GM18520 (cell line): ENCODE data around the gene IGFBP3.

Experiments
- ATAC-seq: cut with Tn5 transposase; IDR thresholded peaks from one replicate; pipeline ENCODE4 v1.9.1; 2021; ENCODE audit not compliant: unreplicated experiment

The IGFBP3 gene

DNA sequence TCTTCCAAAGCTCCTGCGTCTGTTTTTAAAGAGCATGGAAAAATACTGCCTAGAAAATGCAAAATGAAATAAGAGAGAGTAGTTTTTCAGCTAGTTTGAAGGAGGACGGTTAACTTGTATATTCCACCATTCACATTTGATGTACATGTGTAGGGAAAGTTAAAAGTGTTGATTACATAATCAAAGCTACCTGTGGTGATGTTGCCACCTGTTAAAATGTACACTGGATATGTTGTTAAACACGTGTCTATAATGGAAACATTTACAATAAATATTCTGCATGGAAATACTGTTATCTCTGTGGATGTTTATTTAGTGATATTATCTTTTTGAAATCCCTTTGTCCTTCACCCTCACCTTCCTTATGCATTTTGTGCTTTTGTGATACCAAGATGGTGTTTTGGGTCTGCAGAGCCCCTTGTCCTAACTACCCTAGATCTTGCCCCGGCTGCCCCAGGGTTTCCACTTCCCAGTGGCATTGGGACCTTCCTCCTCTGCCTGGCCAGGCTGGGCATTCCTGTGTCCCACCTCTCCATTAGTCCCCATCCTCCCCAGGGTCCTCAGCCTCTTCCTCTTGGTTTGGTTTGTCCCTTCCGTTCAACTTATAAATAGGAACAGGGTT is 27.6 kb downstream of the IGFBP3 start:
- ATAC-seq = no peak

DNA sequence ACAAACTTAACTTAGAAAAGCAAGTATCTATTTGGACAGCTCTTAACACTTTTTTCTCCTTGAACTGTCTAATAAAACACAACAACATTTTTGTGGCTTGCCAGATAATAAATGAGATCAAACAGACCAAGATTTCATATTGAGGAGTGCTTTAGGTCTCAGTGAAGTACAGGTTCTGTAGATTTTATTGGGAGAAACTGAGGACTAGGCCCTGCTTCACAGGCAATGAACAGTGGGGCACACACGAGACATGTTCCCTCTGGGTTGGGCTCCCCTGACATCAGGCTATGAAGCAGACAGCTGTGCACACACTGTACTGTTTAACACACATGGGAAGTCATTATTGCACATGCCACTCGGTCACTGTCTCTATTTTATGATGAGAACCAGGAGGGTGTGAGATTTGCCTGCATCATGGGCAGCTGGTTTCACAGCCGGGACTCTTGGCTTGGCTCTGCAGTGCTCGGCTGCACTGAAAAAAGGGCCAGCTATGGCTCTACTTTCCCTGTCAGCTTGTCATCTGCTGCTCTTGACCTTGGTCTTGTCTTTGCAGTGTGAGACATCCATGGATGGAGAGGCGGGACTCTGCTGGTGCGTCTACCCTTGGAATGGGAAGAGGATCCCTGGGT is 28.6 kb downstream of the IGFBP3 start:
- no peak for ATAC-seq

DNA sequence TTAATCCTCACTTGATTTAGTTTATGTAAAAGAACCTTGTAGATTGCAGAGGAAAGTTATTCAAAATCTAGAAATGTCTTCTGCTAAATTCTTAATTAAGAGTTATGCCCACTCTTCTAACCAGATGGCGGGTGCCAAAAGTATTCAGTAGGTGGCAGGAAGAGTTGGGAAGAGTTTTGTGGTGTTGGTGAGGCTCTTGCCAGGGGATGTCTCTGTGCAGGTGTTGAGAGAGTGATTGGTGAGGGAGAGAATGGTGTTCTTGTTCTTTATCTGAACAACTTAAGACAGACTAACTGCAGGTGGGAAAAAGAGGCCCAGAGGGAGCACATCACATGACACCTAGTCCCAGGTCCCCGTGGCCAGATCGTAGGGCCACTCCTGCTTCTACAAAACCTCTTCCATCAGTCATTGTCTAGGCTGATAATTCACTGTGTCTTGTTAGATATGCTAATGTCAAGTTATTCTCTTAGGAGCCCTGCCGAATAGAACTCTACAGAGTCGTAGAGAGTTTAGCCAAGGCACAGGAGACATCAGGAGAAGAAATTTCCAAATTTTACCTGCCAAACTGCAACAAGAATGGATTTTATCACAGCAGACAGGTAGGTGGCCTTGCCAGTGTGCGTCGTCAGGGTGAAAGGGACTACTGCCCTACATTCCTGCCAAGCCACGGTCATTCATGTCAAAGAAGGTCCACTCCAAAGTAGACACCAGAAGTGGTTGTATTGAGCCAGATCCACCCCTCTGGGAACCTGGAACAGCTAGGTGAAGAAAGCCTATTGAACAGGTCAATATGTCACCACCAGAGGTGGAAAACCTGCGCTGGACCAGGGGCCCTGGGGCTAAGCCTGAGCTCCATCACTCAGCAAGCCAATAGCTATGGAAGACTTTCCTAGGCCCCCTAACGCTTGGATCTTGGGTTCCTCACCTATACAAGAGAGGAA is 29.3 kb downstream of the IGFBP3 start:
- no peak for ATAC-seq

DNA sequence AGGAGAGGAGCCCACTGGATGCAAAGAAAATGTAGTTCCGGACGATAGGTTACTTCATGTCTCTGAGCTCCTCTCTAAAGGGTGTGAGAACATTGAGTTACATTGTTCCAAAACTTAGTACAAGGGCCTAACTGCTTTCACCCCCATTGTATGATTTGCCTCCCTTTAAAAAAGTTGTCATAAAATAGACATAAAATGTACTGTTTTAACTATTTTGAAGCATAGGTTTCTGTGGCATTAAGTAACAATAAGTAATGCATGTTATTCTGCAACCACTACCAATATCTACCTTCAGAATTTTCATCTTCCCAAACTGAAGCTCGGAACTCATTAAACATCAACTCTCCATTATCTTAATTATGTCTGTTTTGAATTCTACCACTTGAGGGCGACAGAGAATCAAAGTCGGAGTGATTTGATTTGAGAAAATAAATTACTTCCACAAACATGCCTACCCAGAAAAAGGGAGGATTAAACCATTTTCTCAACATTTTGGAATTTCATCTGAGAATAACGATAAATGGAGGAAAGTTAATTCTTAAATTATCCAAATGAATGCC is 30.1 kb downstream of the IGFBP3 start:
- no peak for ATAC-seq

DNA sequence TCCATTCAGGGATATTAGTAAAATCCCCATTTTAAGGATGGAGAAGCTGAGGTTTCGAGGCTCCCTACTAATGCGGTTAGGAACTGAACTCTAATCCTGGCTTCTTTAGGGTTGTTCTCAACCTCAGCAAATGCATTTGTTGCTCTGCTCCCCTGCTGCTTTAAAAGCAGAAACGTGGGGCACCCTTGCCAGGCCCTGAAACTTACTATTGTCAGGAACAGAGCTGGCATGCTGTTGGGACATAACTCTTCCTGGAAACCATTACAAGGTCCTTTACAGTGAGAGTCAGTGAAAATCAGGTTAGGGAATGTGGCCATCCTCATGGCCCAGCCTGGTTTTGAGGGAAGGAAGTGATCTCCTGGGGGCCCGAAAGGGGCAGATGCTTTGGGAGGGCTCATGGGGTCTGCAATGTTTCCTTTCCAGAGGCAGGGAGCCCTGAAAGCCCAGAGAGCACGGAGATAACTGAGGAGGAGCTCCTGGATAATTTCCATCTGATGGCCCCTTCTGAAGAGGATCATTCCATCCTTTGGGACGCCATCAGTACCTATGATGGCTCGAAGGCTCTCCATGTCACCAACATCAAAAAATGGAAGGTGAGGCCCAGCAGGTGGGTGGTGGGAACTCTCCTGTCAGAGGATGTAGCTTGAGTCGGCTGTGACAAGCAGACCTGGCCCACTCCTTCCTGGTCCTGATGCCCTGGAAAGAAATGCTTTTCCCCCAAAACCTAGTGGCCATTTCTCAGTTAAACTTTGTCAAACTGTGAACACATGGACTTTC is 30.8 kb downstream of the IGFBP3 start:
- ATAC-seq = no peak

DNA sequence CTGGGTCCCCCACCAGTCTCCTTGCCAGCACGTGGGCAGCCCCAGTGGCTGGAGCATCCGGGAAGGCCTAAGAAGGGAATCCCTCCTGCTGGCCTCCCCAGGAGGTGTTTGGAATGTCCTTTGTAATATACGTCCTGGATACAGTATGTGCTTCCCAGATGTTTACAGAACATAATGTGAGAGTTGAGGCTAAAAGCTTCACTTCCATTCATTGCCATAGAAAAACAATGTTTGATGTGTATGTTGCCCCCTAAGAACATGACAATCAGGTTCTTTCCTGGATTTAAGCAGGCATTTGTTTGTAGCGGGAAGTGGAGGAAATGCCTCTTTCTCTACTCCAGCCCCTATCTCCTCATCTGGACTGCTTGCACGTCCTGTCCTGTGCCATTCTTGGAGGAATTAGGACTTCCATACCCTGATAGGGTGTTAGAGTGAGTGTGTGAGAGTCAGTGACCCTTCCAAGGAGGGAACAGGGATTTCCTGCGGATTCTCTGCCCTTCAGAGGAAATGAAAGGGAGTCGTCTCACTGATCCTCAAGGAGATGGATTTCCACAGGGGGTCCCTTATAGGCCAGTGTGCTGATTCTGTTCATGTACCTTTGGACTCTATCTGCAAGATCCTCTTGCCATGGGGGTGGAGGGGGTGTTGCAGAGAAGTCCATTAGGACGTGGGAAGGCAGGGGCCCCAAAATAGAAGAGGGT is 31.6 kb downstream of the IGFBP3 start:
- ATAC-seq = no peak

DNA sequence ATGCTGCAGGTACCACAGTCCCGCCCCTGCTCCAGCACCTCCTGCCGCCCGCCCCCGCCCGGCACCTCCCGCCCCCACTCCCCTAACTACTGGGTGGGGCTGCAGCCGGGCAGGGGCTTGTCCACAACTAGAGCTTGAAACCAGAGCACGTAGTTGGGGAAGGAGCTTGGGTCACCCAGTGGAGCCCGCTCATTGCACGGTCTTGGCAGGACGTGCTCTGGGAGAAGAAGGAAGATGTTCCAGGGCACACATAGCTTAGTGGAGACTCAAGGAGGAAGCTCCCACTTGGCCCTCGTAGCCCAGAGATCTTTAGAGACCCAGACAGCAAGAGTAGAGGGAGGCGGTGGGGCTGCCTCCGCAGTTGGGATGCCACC is 32.1 kb downstream of the IGFBP3 start:
- no peak for ATAC-seq

DNA sequence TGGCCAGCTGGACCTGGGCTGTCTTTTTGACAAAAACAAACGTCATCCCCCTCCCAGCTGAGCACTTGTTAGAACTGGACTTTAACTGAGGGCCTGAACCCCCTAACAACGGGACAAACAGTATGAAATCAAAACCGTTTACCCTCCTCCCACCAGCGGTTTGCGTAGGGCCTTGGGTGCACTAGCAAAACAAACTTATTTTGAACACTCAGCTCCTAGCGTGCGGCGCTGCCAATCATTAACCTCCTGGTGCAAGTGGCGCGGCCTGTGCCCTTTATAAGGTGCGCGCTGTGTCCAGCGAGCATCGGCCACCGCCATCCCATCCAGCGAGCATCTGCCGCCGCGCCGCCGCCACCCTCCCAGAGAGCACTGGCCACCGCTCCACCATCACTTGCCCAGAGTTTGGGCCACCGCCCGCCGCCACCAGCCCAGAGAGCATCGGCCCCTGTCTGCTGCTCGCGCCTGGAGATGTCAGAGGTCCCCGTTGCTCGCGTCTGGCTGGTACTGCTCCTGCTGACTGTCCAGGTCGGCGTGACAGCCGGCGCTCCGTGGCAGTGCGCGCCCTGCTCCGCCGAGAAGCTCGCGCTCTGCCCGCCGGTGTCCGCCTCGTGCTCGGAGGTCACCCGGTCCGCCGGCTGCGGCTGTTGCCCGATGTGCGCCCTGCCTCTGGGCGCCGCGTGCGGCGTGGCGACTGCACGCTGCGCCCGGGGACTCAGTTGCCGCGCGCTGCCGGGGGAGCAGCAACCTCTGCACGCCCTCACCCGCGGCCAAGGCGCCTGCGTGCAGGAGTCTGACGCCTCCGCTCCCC is 32.7 kb downstream of the IGFBP3 start, which contains the start of gene IGFBP1:
Gene IGFBP1 (plus strand): TSS at position 304 of the 808 bp plus-strand sequence. CDS start 165 bp downstream, at position 469.
- ATAC-seq = no peak

DNA sequence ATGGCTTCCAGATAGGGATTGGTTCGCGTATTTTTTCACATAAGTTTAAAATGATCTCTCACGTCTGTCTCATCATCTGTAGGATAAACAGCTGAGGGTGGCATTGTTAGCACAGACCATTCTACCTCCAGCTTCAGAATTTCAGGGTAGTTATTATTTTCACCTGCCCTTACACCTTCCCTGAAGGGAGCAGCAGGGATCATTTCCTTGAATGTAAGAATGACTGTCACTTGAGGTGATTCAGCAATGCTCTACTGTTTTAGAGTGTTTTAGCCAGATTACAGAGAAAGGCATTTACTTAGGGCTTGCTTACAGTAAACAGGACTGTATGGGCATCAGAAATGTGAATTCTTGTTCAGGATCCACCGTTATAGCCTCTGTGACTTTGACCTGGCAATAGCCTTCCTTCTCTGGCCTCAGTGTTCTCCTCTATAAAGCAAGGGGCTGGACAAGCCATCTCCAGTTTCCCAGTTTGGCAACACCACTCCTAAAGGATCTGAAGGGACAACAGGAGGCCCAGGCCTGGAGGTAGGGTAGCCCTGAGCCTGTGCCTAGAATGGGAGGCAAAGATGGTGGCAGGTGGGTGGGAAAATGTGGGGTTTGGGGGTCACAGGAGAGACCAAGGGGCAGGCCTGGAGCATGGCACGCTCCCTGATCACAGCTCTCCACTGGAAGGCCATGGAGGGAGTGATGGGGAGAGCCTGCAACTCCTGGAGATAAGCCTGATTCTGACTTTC is 34.0 kb downstream of the IGFBP3 start:
- ATAC-seq = no peak

DNA sequence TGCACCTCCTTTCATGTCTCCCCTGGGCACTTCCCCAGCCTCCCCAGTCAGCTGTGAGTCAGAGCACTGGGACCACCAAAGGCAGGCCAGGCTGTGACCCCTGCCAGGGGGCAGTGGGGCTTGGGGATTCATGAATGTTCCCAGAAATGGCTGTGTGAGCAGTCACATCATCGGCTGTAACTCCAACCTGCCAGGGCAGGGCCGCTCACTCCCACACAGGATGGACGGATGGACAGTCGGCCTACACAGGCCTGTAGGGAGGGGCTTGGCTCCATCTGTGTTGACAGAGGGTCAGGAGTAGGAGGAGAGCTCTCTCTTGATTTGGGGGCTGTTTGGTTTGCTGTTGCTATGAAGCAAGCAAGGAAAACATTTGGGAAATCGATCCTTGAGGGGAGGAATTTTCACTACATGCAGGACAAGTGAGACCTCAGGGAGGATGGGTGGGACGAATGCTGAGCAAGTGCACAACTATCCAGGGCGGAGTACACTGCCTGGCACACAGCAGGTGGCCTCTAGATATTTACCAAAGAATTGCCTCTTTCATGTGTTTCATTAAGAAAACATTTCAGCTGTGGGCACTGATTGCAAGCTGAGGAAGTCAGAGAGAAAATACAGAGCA is 35.7 kb downstream of the IGFBP3 start:
- no peak for ATAC-seq

DNA sequence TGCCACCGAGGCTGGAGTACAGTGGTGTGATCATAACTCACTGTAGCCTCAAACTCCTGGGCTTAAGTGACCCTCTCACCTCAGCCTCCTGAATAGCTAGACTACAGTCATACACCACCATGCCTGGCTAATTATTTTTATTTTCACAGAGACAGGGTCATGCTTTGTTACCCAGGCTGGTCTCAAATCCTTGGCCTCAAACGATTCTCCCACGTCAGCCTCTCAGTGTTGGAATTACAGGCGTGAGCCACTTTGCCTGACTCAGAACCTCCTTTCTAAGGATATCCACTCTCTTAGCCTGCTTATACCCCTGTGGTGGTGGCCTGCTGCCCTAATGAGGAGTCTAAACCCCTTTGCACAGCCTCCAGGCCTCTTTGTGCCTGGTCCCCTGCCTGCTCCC is 36.9 kb downstream of the IGFBP3 start:
- no peak for ATAC-seq

DNA sequence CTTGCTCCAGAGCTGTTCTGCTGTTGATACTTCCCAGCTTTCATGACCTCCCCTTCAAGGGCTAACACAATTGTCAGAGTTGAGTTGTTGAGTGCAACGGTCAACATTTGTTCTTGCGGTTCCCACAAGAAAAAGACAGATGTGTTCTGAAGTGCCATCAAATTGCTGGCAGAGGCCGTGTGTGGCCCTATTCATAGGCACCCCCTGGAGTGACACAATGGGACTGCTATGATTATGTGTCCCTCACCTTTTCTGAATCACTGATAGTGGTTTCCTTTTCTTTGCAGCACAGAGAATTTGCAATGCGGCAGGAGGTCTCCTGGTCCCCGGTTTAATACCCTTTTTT is 38.6 kb downstream of the IGFBP3 start:
- no peak for ATAC-seq

DNA sequence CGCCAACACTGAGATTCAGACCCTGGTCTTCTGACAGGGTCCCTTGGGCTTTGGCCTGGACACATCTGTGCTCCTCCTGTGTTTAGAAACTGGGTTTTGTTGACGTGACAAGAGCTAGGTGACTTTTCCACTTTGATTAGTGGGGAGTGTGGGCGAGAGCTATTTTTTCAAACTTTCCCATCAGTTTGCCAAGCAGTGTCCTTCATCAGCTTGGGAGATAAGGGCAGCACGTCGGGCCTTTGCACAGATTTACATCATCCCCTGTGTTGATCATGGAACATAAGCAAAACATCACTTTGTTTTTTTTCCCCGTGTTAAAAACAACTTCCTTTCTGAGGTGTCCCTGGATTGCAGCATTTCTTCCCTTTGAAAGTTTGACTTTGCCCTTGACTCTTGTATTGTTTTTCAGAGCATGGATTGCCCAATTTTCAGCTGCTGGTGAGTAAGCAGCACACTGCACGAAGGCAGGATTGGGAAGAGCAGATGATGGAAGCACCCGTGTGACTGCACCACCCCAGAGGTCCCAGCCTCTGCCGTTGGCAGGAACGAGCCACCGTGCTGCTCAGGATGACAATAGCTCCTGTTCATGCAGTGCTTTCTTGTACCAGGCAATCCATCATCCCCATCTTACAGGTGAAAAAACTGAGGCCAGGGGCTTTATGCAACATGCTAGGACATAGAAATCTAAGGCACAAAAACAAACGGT is 39.2 kb downstream of the IGFBP3 start:
- no peak for ATAC-seq

DNA sequence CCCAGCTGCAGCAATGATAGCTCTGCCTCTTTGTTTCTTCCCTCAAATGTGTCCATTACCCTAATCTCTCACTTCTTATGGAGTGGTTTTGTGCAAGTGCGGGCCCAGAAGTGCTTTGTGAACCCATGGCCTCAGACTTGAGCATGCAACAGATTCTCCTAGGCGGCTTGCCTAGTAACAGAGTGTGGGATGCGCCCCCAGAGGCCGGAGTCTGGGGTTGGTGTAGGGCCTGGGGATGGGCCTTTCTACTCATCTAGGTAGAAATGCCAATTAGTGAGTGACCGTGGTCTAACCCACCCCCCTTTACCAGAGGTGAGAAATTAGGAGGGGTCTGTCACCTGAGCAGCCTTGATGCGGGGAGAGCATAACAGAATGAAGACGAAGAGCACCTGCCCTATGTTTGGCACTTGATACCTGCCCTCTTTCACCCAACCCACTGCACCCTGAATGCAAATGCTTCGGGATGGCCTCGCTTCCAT is 39.8 kb downstream of the IGFBP3 start:
- ATAC-seq = no peak

DNA sequence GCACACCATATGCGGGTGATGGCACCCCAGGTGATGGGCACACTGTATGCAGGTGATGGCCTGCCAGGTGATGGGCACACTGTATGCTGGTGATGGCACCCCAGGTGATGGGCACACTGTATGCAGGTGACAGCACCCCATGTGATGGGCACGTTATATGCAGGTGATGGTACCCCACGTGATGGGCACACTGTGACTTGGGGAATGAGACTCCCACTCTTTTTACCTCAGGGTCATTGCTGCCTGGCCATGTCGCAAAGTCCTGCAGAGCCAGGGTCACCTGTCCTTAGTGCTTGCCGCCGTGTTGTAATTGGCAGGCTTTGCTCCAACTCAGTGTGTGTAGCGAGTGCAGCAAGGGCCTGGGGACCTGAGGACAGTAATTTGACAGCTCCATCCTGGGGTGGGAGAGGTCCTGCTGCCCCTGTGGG is 40.6 kb downstream of the IGFBP3 start:
- ATAC-seq = no peak

DNA sequence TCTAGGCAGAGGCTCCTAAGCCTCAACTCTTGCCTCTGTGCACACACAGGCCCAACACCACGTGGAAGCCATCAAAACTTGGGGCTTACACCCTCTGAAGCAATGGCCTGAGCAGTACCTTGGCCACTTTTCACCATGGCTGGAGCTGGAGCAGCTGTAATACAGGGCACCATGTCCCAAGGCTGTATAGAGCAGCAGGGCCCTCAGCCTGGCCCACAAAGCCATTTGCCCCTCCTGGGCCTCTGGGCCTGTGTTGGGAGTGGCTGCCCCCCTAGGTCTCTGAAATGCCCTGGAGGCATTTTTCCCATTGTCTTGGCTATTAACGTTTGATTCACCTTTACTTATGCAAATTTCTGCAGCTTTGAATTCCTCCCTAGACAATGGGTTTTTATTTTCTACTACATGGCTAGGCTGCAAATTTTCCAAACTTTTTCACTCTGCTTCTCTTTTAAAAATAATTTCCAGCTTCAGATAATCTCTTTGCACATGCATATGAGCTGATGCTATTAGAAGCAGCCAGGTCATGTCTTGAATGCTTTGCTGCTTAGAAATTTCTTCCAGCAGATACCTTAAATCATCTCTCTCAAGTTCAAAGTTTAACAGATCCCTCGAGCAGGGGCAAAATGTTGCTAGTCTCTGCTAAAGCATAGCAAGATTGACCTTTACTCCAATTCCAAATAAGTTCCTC is 42.5 kb downstream of the IGFBP3 start:
- ATAC-seq = no peak

DNA sequence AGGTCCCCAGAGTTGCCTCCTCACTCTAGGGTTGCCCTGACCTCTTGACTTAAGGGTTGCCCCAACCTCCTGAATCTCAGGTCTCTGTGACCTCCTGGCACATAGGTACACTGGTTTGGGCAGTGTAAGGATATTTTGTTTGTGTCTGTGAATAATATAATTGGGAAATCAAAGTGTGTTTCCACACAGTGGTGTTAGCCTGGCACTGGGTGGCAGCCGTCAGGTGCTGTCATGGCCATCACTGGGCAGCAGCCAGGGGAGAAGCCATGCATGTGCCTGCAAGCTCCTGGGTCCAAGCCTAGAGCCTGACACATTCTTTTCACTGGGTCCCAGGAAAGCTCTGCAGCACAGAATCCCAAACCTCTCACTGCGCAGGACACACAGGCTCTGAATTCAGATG is 44.6 kb downstream of the IGFBP3 start:
- ATAC-seq = no peak
